ENCODE measurements around the gene C1QTNF8.

C1QTNF8 gene

GRCh38 chr16:1073566-1074378, 22.3 kb downstream of the C1QTNF8 start:
- DNase-seq: no peak

- no peak for DNase-seq
Measured at GRCh38 chr16:1073262-1073558, 22.8 kb downstream of the C1QTNF8 start.

- no peak for DNase-seq
Measured at GRCh38 chr16:1072526-1073261, 23.4 kb downstream of the C1QTNF8 start, which contains the start of gene SSTR5. Gene SSTR5, plus strand, starts transcription at chr16:1072747. Its CDS starts 6,122 bp downstream, at chr16:1078869.

GRCh38 chr16:1071561-1072225, 24.4 kb downstream of the C1QTNF8 start:
- no peak for DNase-seq

- no peak for DNase-seq
Measured at GRCh38 chr16:1070864-1071408, 25.1 kb downstream of the C1QTNF8 start.

- DNase-seq: no peak
Measured at GRCh38 chr16:1070084-1070863, 25.8 kb downstream of the C1QTNF8 start.

GRCh38 chr16:1069154-1069553, 26.9 kb downstream of the C1QTNF8 start:
- no peak for DNase-seq

GRCh38 chr16:1068451-1068850, 27.6 kb downstream of the C1QTNF8 start:
- DNase-seq: no peak

GRCh38 chr16:1067629-1068028, 28.4 kb downstream of the C1QTNF8 start:
- no peak for DNase-seq

- DNase-seq: no peak
Measured at GRCh38 chr16:1066584-1067172, 29.4 kb downstream of the C1QTNF8 start.

GRCh38 chr16:1065469-1066128, 30.4 kb downstream of the C1QTNF8 start:
- no peak for DNase-seq

- DNase-seq: no peak
Measured at GRCh38 chr16:1063728-1064127, 32.3 kb downstream of the C1QTNF8 start.

- DNase-seq: no peak
Measured at GRCh38 chr16:1062895-1063294, 33.1 kb downstream of the C1QTNF8 start.

GRCh38 chr16:1061769-1062505, 34.1 kb downstream of the C1QTNF8 start:
- no peak for DNase-seq

GRCh38 chr16:1060416-1061340, 35.4 kb downstream of the C1QTNF8 start:
- DNase-seq: no peak

GRCh38 chr16:1059310-1059709, 36.7 kb downstream of the C1QTNF8 start:
- no peak for DNase-seq

- DNase-seq: no peak
Measured at GRCh38 chr16:1058216-1058615, 37.8 kb downstream of the C1QTNF8 start.

- peak; percentile 77 for DNase-seq
Measured at GRCh38 chr16:1057252-1057932, 38.7 kb downstream of the C1QTNF8 start.

- no peak for DNase-seq
Measured at GRCh38 chr16:1056196-1056595, 39.8 kb downstream of the C1QTNF8 start.

All from stimulated activated CD4-positive, alpha-beta T cell treated with anti-CD3 and anti-CD28 coated beads, Interleukin-4, amount 100 ng/mL, for 1 hour (primary cell).